Measurements from ENCODE around the gene SMIM7.
A peak's percentile ranks its signal among the peaks of the same experiment; 100 is the strongest.

Gene SMIM7

GRCh38 chr19:16668176-16668575 lies 8.2 kb upstream of the SMIM7 start:
- no peak for TF ChIP-seq CTCF (conservative IDR thresholded peaks at IDR 0.05)
- H3K27ac ChIP-seq, result no peak overlapping the region

GRCh38 chr19:16661480-16662034 lies 1.6 kb upstream of the SMIM7 start:
- H3K27ac ChIP-seq, result peak overlapping the region; percentile 98
- no peak for TF ChIP-seq CTCF (conservative IDR thresholded peaks at IDR 0.05)

- TF ChIP-seq CTCF (conservative IDR thresholded peaks at IDR 0.05), result no peak
- peak within 1 kb of the TSS; percentile 98 for H3K27ac ChIP-seq
Observed at GRCh38 chr19:16660763-16661479, 977 bp upstream of the SMIM7 start, which contains the start of gene TMEM38A. Gene TMEM38A, plus strand, starts transcription at chr19:16661139. Its CDS starts 79 bp downstream, at chr19:16661218.

GRCh38 chr19:16659464-16659831 lies 496 bp downstream of the SMIM7 start:
- H3K27ac ChIP-seq, result peak overlapping the region; percentile 98
- TF ChIP-seq CTCF (conservative IDR thresholded peaks at IDR 0.05), result no peak

GRCh38 chr19:16657384-16657783 lies 2.6 kb downstream of the SMIM7 start:
- TF ChIP-seq CTCF (conservative IDR thresholded peaks at IDR 0.05), result no peak
- no peak overlapping the region for H3K27ac ChIP-seq

- peak overlapping the region; percentile 94 for H3K27ac ChIP-seq
- TF ChIP-seq CTCF (conservative IDR thresholded peaks at IDR 0.05), result no peak
Observed at GRCh38 chr19:16655727-16656126, 4.2 kb downstream of the SMIM7 start.

- no peak for TF ChIP-seq CTCF (conservative IDR thresholded peaks at IDR 0.05)
Observed at GRCh38 chr19:16654627-16655026, 5.3 kb downstream of the SMIM7 start.

More at GRCh38 chr19:16654627-16655026, 5.3 kb downstream of the SMIM7 start:
- H3K27ac ChIP-seq, result peak overlapping the region; percentile 94
